HEK293 (cell line): ENCODE results near the gene PACSIN2.

ENCODE experiments used
- CTCF ChIA-PET: fragments of 350-600 bp; formaldehyde crosslinking; extraction: SDS; loops from one replicate; lab custom pipeline; 2021; ENCODE audit warnings: antibody characterized with exemption; lab: Yijun Ruan, JAX
- POLR2A ChIA-PET: fragments of 300-600 bp; formaldehyde crosslinking; extraction: SDS; loops from one replicate; lab custom pipeline; 2020; ENCODE audit warnings: antibody characterized with exemption, inconsistent platforms; lab: Yijun Ruan, JAX
- H3K27ac ChIP-seq: fragments of 200-500 bp; sonication (Bioruptor generic); 2 replicates; pipeline ENCODE4 v1.5.1; 2014; ENCODE audit warnings: low read depth, low read length, control low read depth, inconsistent platforms; ENCODE audit errors: extremely low read depth
- H3K36me3 ChIP-seq, 2 experiments: fragments of 200-500 bp in 1 of 2; sonication (Bioruptor generic) in 1 of 2; 1 replicate in 1 of 2; 2 replicates in 1 of 2; pipeline ENCODE4 v1.5.1; 2014 to 2017; ENCODE audit warnings: inconsistent platforms in 2 of 2, low read length in 2 of 2; ENCODE audit not compliant: control insufficient read depth in 2 of 2, insufficient read depth in 1 of 2
- H3K4me1 ChIP-seq: fragments of 200-500 bp; sonication (Bioruptor generic); 2 replicates; pipeline ENCODE4 v1.5.1; 2014; ENCODE audit warnings: mild to moderate bottlenecking, low read length, inconsistent platforms; ENCODE audit not compliant: control insufficient read depth, insufficient read depth
- H3K4me3 ChIP-seq: 2 replicates; pipeline ENCODE4 v1.5.1; 2011; ENCODE audit warnings: low read depth, mild to moderate bottlenecking, control low read depth, low read length, moderate library complexity
- H3K9me3 ChIP-seq: fragments of 200-500 bp; sonication (Bioruptor generic); 2 replicates; pipeline ENCODE4 v1.5.1; 2014; ENCODE audit warnings: low read depth, low read length, inconsistent platforms; ENCODE audit not compliant: control insufficient read depth, insufficient read depth
- GLI2 ChIP-seq: fragments of 450-650 bp; formaldehyde crosslinking; IDR thresholded peaks from 2 replicates; pipeline ENCODE4; 2017; ENCODE audit warnings: missing biosample characterization, missing genetic modification characterization, low read depth, borderline replicate concordance
- GLIS2 ChIP-seq: fragments of 450-650 bp; formaldehyde crosslinking; IDR thresholded peaks from 2 replicates; pipeline ENCODE4 v1.5.1; 2016; ENCODE audit warnings: missing biosample characterization, missing genetic modification characterization
- OSR2 ChIP-seq: fragments of 450-650 bp; formaldehyde crosslinking; IDR thresholded peaks from 2 replicates; pipeline ENCODE4 v1.5.1; 2016; ENCODE audit warnings: missing biosample characterization, missing genetic modification characterization
- OVOL3 ChIP-seq: fragments of 450-650 bp; formaldehyde crosslinking; IDR thresholded peaks from 2 replicates; pipeline ENCODE4 v1.5.1; 2016; ENCODE audit warnings: missing biosample characterization, missing genetic modification characterization
- REPIN1 ChIP-seq: fragments of 450-650 bp; formaldehyde crosslinking; IDR thresholded peaks from 2 replicates; pipeline ENCODE4 v1.5.1; 2017; ENCODE audit warnings: missing biosample characterization, missing genetic modification characterization, low read depth
- SP7 ChIP-seq: fragments of 450-650 bp; formaldehyde crosslinking; IDR thresholded peaks from 2 replicates; pipeline ENCODE4 v1.5.1; 2016; ENCODE audit warnings: missing biosample characterization, missing genetic modification characterization
- WT1 ChIP-seq: fragments of 450-650 bp; formaldehyde crosslinking; IDR thresholded peaks from 2 replicates; pipeline ENCODE4 v1.5.1; 2016; ENCODE audit warnings: missing biosample characterization, missing genetic modification characterization
- ZBTB21 ChIP-seq: fragments of 450-650 bp; formaldehyde crosslinking; IDR thresholded peaks from 2 replicates; pipeline ENCODE4 v1.5.1; 2017; ENCODE audit warnings: missing biosample characterization, missing genetic modification characterization
- ZBTB7A ChIP-seq: fragments of 450-650 bp; formaldehyde crosslinking; IDR thresholded peaks from 2 replicates; pipeline ENCODE4 v1.5.1; 2016; ENCODE audit warnings: low read depth, missing biosample characterization, missing genetic modification characterization
- ZIC2 ChIP-seq: fragments of 450-650 bp; formaldehyde crosslinking; IDR thresholded peaks from 2 replicates; pipeline ENCODE4 v1.5.1; 2016; ENCODE audit warnings: missing biosample characterization, missing genetic modification characterization
- ZNF157 ChIP-seq: fragments of 450-650 bp; formaldehyde crosslinking; IDR thresholded peaks from 2 replicates; pipeline ENCODE4 v1.5.1; 2016; ENCODE audit warnings: missing biosample characterization, missing genetic modification characterization
- ZNF214 ChIP-seq: fragments of 450-650 bp; formaldehyde crosslinking; IDR thresholded peaks from 2 replicates; pipeline ENCODE4 v1.5.1; 2017; ENCODE audit warnings: missing biosample characterization, mild to moderate bottlenecking, missing genetic modification characterization, borderline replicate concordance
- ZNF23 ChIP-seq: fragments of 450-650 bp; formaldehyde crosslinking; IDR thresholded peaks from 2 replicates; pipeline ENCODE4 v1.5.1; 2016; ENCODE audit warnings: missing biosample characterization, missing genetic modification characterization, borderline replicate concordance
- ZNF350 ChIP-seq: fragments of 450-650 bp; formaldehyde crosslinking; IDR thresholded peaks from 2 replicates; pipeline ENCODE4 v1.5.0; 2017; ENCODE audit warnings: missing biosample characterization, mild to moderate bottlenecking, missing genetic modification characterization
- ZNF433 ChIP-seq: fragments of 450-650 bp; formaldehyde crosslinking; IDR thresholded peaks from 2 replicates; pipeline ENCODE4 v1.5.1; 2016; ENCODE audit warnings: missing biosample characterization, missing genetic modification characterization, low read depth
- ZNF548 ChIP-seq: fragments of 450-650 bp; formaldehyde crosslinking; IDR thresholded peaks from 2 replicates; pipeline ENCODE4 v1.5.1; 2016; ENCODE audit warnings: missing biosample characterization, missing genetic modification characterization
- ZNF560 ChIP-seq: fragments of 450-650 bp; formaldehyde crosslinking; IDR thresholded peaks from 2 replicates; pipeline ENCODE4 v1.5.1; 2017; ENCODE audit warnings: missing biosample characterization, missing genetic modification characterization, borderline replicate concordance
- ZNF621 ChIP-seq: fragments of 450-650 bp; formaldehyde crosslinking; IDR thresholded peaks from 2 replicates; pipeline ENCODE4 v1.5.1; 2017; ENCODE audit warnings: missing biosample characterization, missing genetic modification characterization
- ZNF670 ChIP-seq: fragments of 450-650 bp; formaldehyde crosslinking; IDR thresholded peaks from 2 replicates; pipeline ENCODE4 v1.5.1; 2016; ENCODE audit warnings: missing biosample characterization, missing genetic modification characterization, low read depth
- ZSCAN16 ChIP-seq: fragments of 450-650 bp; formaldehyde crosslinking; IDR thresholded peaks from 2 replicates; pipeline ENCODE4 v1.5.1; 2016; ENCODE audit warnings: missing biosample characterization, missing genetic modification characterization
- TF ChIP-seq, protein P1 (sequence below): fragments of 450-650 bp; formaldehyde crosslinking; IDR thresholded peaks from 2 replicates; pipeline ENCODE4 v1.5.1; 2017; ENCODE audit warnings: missing biosample characterization, missing genetic modification characterization
- TF ChIP-seq, protein P2 (sequence below): fragments of 450-650 bp; formaldehyde crosslinking; IDR thresholded peaks from 2 replicates; pipeline ENCODE4 v1.5.1; 2016; ENCODE audit warnings: missing biosample characterization, missing genetic modification characterization, low read depth
- TF ChIP-seq, protein P3 (sequence below): fragments of 450-650 bp; formaldehyde crosslinking; IDR thresholded peaks from 2 replicates; pipeline ENCODE4 v1.5.1; 2016; ENCODE audit warnings: missing biosample characterization, missing genetic modification characterization
- TF ChIP-seq, protein P4 (sequence below): fragments of 450-650 bp; formaldehyde crosslinking; IDR thresholded peaks from 2 replicates; pipeline ENCODE4 v1.5.1; 2016; ENCODE audit warnings: missing biosample characterization, missing genetic modification characterization
- TF ChIP-seq, protein P5 (sequence below): fragments of 450-650 bp; formaldehyde crosslinking; IDR thresholded peaks from 2 replicates; pipeline ENCODE4 v1.5.1; 2016; ENCODE audit warnings: missing biosample characterization, missing genetic modification characterization

The PACSIN2 gene

DNA sequence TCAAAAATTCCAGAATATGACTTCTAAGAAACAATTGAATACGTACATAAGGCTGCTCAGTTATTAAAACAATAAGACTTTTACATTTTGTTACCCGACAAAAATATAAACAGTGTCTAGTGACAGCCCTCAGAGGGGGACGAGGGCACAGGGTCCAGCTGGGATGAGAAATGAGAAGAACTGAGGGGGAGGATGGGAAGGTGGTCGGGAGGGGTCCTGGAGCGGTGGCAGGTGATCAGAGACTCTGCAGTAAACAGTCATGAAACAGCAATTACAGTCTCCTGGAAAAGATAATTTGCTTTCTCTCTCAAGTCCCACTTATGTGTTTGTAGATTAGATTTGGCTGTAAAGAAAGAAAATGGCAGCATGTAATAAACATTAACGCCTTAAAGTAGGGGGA, 56.0 kb downstream of the PACSIN2 start:
- ChIA-PET CTCF (interaction anchor here (0.8 to 1.6 kb wide), 5 partner anchors 11 to 338 kb away, joined by 3 to 9 read pairs (median 3); no protein-coding TSS in a partner anchor), POLR2A (interaction anchor here (1.0 to 2.7 kb wide), 5 partner anchors 10 to 56 kb away, joined by 3 to 22 read pairs (median 4); partner anchors contain the start of gene PACSIN2)
- H3K36me3 ChIP-seq: no peaks in the 10 kb centered on the region
- H3K9me3 ChIP-seq: no peaks in the 10 kb centered on the region
- H3K4me1 ChIP-seq: peaks cover 39% of the 10 kb centered on the region
- no peak overlapping the region for H3K4me3 ChIP-seq
- H3K27ac ChIP-seq: no peak overlapping the region
- TF ChIP-seq ZBTB7A: no peak
- TF ChIP-seq ZIC2 (tag by site-specific recombination): no peak
- TF ChIP-seq, protein P1, sequence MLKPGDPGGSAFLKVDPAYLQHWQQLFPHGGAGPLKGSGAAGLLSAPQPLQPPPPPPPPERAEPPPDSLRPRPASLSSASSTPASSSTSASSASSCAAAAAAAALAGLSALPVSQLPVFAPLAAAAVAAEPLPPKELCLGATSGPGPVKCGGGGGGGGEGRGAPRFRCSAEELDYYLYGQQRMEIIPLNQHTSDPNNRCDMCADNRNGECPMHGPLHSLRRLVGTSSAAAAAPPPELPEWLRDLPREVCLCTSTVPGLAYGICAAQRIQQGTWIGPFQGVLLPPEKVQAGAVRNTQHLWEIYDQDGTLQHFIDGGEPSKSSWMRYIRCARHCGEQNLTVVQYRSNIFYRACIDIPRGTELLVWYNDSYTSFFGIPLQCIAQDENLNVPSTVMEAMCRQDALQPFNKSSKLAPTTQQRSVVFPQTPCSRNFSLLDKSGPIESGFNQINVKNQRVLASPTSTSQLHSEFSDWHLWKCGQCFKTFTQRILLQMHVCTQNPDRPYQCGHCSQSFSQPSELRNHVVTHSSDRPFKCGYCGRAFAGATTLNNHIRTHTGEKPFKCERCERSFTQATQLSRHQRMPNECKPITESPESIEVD (tag by site-specific recombination): no peak
- TF ChIP-seq ZBTB21: no peak
- no peak for TF ChIP-seq GLIS2 (tag by site-specific recombination)
- no peak for TF ChIP-seq OVOL3
- TF ChIP-seq WT1 (tag by site-specific recombination): no peak
- TF ChIP-seq ZNF157 (tag by site-specific recombination): no peak
- TF ChIP-seq REPIN1: no peak
- TF ChIP-seq ZNF670 (tag by site-specific recombination): no peak
- no peak for TF ChIP-seq ZSCAN16 (tag by site-specific recombination)
- TF ChIP-seq, protein P2, sequence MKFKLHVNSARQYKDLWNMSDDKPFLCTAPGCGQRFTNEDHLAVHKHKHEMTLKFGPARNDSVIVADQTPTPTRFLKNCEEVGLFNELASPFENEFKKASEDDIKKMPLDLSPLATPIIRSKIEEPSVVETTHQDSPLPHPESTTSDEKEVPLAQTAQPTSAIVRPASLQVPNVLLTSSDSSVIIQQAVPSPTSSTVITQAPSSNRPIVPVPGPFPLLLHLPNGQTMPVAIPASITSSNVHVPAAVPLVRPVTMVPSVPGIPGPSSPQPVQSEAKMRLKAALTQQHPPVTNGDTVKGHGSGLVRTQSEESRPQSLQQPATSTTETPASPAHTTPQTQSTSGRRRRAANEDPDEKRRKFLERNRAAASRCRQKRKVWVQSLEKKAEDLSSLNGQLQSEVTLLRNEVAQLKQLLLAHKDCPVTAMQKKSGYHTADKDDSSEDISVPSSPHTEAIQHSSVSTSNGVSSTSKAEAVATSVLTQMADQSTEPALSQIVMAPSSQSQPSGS (tag by site-specific recombination): no peak
- TF ChIP-seq, protein P3, sequence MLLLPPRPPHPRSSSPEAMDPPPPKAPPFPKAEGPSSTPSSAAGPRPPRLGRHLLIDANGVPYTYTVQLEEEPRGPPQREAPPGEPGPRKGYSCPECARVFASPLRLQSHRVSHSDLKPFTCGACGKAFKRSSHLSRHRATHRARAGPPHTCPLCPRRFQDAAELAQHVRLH (tag by site-specific recombination): no peak
- TF ChIP-seq ZNF560 (tag by site-specific recombination): no peak
- no peak for TF ChIP-seq ZNF433
- no peak for TF ChIP-seq ZNF214
- TF ChIP-seq, protein P4, sequence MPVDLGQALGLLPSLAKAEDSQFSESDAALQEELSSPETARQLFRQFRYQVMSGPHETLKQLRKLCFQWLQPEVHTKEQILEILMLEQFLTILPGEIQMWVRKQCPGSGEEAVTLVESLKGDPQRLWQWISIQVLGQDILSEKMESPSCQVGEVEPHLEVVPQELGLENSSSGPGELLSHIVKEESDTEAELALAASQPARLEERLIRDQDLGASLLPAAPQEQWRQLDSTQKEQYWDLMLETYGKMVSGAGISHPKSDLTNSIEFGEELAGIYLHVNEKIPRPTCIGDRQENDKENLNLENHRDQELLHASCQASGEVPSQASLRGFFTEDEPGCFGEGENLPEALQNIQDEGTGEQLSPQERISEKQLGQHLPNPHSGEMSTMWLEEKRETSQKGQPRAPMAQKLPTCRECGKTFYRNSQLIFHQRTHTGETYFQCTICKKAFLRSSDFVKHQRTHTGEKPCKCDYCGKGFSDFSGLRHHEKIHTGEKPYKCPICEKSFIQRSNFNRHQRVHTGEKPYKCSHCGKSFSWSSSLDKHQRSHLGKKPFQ (tag by site-specific recombination): no peak

DNA sequence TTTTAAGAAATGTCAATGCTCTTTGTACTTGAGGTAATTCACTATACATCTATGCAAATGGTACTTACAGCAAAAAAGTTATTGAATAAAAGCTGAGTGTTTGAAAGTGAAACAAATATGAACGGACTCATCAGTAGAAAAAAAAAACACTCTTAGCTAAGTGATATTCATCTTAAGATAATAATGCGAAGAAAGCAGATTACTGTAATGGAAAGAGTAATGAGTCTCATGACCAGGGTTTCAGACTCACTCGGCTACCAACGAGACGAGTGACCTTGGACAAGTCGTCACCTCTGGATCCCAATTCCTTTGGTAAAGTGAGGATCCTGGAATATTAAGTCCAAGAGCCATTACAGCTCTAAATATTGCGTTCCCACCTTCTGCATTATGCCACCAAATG, 57.0 kb downstream of the PACSIN2 start:
- POLR2A ChIA-PET: no interaction called here
- CTCF ChIA-PET: interaction anchor here (0.8 to 1.6 kb wide), 2 partner anchors 78 to 102 kb away, joined by 3 to 4 read pairs; no protein-coding TSS in a partner anchor
- H3K27ac ChIP-seq: no peak overlapping the region
- peak; percentile 72; the same call in 1 of the 2 replicates for TF ChIP-seq OSR2
- TF ChIP-seq SP7 (tag by site-specific recombination): no peak
- no peaks in the 10 kb centered on the region for H3K36me3 ChIP-seq
- H3K4me1 ChIP-seq: peaks cover 42% of the 10 kb centered on the region
- H3K4me3 ChIP-seq: no peak overlapping the region
- H3K9me3 ChIP-seq: no peaks in the 10 kb centered on the region

DNA sequence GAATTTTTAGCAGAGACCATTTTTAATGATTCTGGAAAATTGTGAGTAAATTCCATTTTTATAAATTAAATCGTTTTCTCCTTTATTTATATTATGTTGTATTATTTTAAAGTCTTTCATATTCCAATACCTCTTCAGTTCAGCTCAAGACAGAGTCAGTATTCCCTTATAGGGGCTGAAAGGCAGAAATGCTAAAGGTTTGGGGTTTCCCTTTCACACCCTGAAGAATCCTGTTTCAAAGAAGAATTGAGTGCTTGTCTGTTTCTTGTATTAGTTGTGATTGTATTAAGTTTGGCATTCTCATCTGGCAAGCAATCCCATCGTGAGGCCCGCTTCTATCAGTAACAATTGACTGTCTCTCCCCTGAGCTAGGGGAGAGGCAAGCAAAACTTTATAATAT, 57.4 kb downstream of the PACSIN2 start:
- ChIA-PET CTCF (interaction anchor here (0.8 to 1.6 kb wide), 2 partner anchors 78 to 103 kb away, joined by 3 to 4 read pairs; no protein-coding TSS in a partner anchor), POLR2A (no interaction called here)
- Histone ChIP-seq H3K27ac (no peak overlapping the region), H3K9me3 (no peaks in the 10 kb centered on the region), H3K4me1 (peaks cover 42% of the 10 kb centered on the region), H3K36me3 (no peaks in the 10 kb centered on the region), H3K4me3 (no peak overlapping the region)
- TF ChIP-seq ZNF548 (tag by site-specific recombination): no peak
- TF ChIP-seq, protein P5, sequence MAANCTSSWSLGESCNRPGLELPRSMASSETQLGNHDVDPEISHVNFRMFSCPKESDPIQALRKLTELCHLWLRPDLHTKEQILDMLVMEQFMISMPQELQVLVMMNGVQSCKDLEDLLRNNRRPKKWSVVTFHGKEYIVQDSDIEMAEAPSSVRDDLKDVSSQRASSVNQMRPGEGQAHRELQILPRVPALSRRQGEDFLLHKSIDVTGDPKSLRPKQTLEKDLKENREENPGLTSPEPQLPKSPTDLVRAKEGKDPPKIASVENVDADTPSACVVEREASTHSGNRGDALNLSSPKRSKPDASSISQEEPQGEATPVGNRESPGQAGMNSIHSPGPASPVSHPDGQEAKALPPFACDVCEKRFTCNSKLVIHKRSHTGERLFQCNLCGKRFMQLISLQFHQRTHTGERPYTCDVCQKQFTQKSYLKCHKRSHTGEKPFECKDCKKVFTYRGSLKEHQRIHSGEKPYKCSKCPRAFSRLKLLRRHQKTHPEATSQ (tag by site-specific recombination): no peak
- TF ChIP-seq GLI2 (tag by site-specific recombination): no peak
- no peak for TF ChIP-seq ZNF350 (tag by site-specific recombination)
- no peak for TF ChIP-seq ZNF621 (tag by site-specific recombination)
- no peak for TF ChIP-seq ZNF23 (tag by site-specific recombination)
